ENCODE results near the gene SUCO. TPM values are rescaled to one million over a fixed set of nuclear protein-coding genes. Genes with fewer than 3 reads are reported as not detected.

The SUCO gene
- total and polyA plus RNA-seq, 2 of the 8 experiments (the other 6 are each of a cell fraction or from before 2014, with no cell fraction given): 8.3 to 35.8 TPM

DNA sequence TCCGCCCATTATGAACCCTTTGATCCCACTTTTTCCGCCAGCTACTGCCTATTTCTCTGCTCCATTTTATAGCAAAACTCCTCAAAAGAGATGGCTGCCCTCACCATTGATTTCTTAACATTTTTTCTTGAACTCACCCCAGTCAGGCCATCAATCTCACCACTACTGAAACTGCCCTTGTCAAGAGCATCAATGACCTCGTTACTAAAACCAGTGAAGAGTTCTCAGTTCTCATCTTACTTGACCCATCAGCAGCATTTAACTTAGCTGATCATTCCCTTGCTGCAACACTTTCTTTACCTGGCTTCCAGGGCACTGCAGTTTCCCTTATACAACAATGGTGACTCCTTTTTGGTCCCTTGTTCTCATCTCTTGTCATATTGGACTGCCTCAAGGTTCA, 90.8 kb downstream of the SUCO start (continued):
- TF ChIP-seq TCF12 (IDR thresholded peaks at IDR 0.05; ENCODE audit: low read depth, low read length): no peak
- no peak for TF ChIP-seq TAF7 (optimal IDR thresholded peaks at IDR 0.05; ENCODE audit: borderline replicate concordance, low read depth, low read length)
